Upper lobe of left lung (tissue), 6 donors: ENCODE results near the gene ACVR1. TPM values are rescaled to one million over a fixed set of nuclear protein-coding genes. Genes with fewer than 3 reads are reported as not detected.

Source experiments
- ATAC-seq, 2 donors: fragments of 200-7000 bp; cut with Tn5 transposase; one replicate each; pipeline ENCODE4 v1.9.1; 2022; ENCODE audit warnings: mild to moderate bottlenecking in 2 of 2, moderate library complexity in 2 of 2; ENCODE audit not compliant: low FRiP score in 2 of 2
- DNase-seq, 2 donors: peaks; one replicate each; pipeline ENCODE4 v3.0.0-alpha.2; 2019 to 2020
- H3K27ac ChIP-seq, 4 donors: fragments of 200-600 bp; sonication (generic); one replicate each; pipeline ENCODE4 v1.5.1; 2016 to 2019
- H3K27me3 ChIP-seq, 4 donors: fragments of 200-600 bp; sonication (generic); one replicate each; pipeline ENCODE4 v1.5.1; 2017 to 2019
- H3K36me3 ChIP-seq, 4 donors: fragments of 200-600 bp; sonication (generic); one replicate each; pipeline ENCODE4 v1.5.1; 2016 to 2019
- H3K4me1 ChIP-seq, 4 donors: fragments of 200-600 bp; sonication (generic); one replicate each; pipeline ENCODE4 v1.5.1; 2018 to 2019
- H3K4me3 ChIP-seq, 4 donors: fragments of 200-600 bp; sonication (generic); one replicate each; pipeline ENCODE4 v1.5.1; 2017 to 2019; ENCODE audit warnings: mild to moderate bottlenecking in 2 of 4, moderate library complexity in 1 of 4
- H3K9me3 ChIP-seq, 4 donors: fragments of 200-600 bp; sonication (generic); one replicate each; pipeline ENCODE4 v1.5.1; 2018 to 2019
- EP300 ChIP-seq, 4 donors: sonication (generic); formaldehyde crosslinking; IDR thresholded peaks; one replicate each; pipeline ENCODE4 v1.5.1; 2017; ENCODE audit warnings: antibody characterized with exemption in 4 of 4, control low read depth in 2 of 4
- POLR2A ChIP-seq, 4 donors: fragments of 450-650 bp; IDR thresholded peaks; one replicate each; pipeline ENCODE4 v1.5.1; 2016 to 2017; ENCODE audit warnings: antibody characterized with exemption in 4 of 4, mild to moderate bottlenecking in 2 of 4
- POLR2AphosphoS5 ChIP-seq, 2 donors: sonication (generic); formaldehyde crosslinking; IDR thresholded peaks; one replicate each; pipeline ENCODE4 v1.5.1; 2017; ENCODE audit warnings: antibody characterized with exemption in 2 of 2
- WGBS, 2 donors: methylation state at CpG; one replicate each; pipeline ENCODE4 v1.1.5; 2017 to 2018; 5-methylcytosine and 5-hydroxymethylcytosine counted together
- total RNA-seq, 6 donors: library from RNA; depleted of rRNA in 4 of 6; stranded (reverse); fragments of >200 nt in 4 of 6; gene quantifications; one replicate each; pipeline versions ENCODE4 v1.1.0 to v1.2.1, GENCODE V29; 2016 to 2021
- TF ChIP-seq, protein P1 (sequence below), 6 experiments: fragments of 450-650 bp in 4 of 6; fragments of 200-600 bp in 2 of 6; sonication (generic) in 2 of 6; IDR thresholded peaks; one replicate each; pipeline ENCODE4 v1.5.1; 2016 to 2019; ENCODE audit warnings: antibody characterized with exemption in 6 of 6
- donor health status: DM: no; HTN: no; CAD: no; lungs with moderate emphysema.
- donor health status: DM: no; HTN: yes; CAD: no; lungs with severe emphysema.

ACVR1 gene
- total RNA-seq, 6 donors from 2014 or later, result 16.4 to 38.8 (median 25.8) TPM

DNA sequence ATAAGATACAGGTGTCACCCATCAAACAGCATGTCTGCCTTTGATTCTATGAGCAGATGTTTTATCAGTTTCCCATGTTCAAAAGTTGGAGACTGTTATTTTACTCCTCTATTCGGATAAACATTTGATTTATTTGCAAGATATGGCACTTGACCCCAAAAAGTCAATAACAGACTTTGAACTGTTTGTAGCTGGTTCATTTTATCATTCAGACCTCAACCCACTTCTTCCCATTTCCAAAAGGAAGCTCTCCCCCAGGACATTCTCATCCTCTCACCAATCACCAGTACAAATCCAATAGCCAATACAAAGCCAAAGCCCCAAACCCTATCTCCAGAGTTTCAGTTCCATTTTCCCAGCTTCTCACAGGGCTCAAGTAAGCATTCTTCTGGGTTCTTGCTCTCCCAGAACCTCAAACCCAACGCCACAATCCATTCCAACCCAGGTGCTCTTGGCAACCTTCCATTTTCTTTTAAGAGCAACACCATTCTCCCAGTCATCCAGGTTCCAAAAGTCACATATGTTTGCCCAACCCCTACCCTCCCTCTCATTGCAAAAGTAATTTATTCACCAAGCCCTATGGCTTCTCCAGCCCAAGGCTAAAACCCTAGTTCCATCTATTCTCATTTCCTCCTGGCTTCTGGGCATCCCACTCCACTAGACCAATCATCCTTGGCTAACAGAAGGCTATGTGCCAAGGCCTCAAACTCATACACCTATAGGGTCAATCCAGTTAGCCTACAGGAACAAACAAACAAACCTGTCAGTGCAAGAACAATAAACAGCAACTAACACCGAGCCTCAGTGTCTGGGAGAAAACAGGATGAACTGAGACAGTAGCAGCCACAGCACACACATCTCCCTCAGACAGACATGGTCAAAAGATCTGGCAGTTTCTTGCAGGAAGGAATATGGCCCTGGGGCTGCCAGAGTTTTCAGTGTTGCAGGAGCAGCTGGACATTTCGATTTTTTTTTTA lies 9.2 kb downstream of the ACVR1 start:
- TF ChIP-seq POLR2A (IDR thresholded peaks at IDR 0.05) (no peak), EP300 (IDR thresholded peaks at IDR 0.05) (no peak), POLR2AphosphoS5 (IDR thresholded peaks at IDR 0.05) (no peak)
- TF ChIP-seq, protein P1, sequence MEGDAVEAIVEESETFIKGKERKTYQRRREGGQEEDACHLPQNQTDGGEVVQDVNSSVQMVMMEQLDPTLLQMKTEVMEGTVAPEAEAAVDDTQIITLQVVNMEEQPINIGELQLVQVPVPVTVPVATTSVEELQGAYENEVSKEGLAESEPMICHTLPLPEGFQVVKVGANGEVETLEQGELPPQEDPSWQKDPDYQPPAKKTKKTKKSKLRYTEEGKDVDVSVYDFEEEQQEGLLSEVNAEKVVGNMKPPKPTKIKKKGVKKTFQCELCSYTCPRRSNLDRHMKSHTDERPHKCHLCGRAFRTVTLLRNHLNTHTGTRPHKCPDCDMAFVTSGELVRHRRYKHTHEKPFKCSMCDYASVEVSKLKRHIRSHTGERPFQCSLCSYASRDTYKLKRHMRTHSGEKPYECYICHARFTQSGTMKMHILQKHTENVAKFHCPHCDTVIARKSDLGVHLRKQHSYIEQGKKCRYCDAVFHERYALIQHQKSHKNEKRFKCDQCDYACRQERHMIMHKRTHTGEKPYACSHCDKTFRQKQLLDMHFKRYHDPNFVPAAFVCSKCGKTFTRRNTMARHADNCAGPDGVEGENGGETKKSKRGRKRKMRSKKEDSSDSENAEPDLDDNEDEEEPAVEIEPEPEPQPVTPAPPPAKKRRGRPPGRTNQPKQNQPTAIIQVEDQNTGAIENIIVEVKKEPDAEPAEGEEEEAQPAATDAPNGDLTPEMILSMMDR (IDR thresholded peaks at IDR 0.05), result no peak
- no peak overlapping the region for H3K27ac ChIP-seq
- no peak for ATAC-seq

DNA sequence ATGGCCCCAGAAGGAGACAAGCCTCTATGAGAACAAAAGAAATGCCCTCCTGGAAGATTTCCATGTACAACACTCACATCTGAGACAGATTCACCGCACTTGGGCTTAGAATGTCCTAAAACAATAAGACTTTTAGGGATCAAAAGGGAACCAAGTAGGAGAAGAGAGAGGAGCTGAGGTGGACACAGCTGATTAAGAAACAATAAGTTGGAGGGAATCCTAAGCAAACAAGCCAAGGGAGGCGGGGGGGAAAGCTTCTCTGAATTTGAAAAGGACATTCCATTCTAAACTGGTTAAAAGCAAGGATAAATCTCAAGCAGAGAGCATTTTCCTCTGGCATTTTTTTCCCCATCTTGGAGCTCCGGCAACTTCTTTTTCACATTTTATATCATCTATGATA lies 9.9 kb downstream of the ACVR1 start:
- DNase-seq (no peak), ATAC-seq (peak in 1 of 2 donors; percentile 38)
- no peak overlapping the region for H3K4me3 ChIP-seq
- no peaks in the 10 kb centered on the region for H3K27me3 ChIP-seq
- H3K4me1 ChIP-seq, result peaks cover 8 to 15% (median 11%) of the 10 kb centered on the region in 4 donors
- no peak for TF ChIP-seq POLR2AphosphoS5 (IDR thresholded peaks at IDR 0.05)
- no peak for TF ChIP-seq POLR2A (IDR thresholded peaks at IDR 0.05)
- TF ChIP-seq, protein P1 (IDR thresholded peaks at IDR 0.05), result no peak
- TF ChIP-seq EP300 (IDR thresholded peaks at IDR 0.05), result no peak
- 73 to 75% methylated on average over 3 of the region's 3 CpGs for WGBS, 2 donors
- no peaks in the 10 kb centered on the region for H3K9me3 ChIP-seq
- H3K27ac ChIP-seq, result no peak overlapping the region
- no peaks in the 10 kb centered on the region for H3K36me3 ChIP-seq

More for the DNA sequence above, 9.2 kb downstream of the ACVR1 start:
- Histone ChIP-seq H3K36me3 (no peaks in the 10 kb centered on the region), H3K4me3 (no peak overlapping the region), H3K27me3 (no peaks in the 10 kb centered on the region), H3K9me3 (no peaks in the 10 kb centered on the region), H3K4me1 (peaks cover 8 to 20% (median 11%) of the 10 kb centered on the region in 4 donors)
- 71% methylated on average over 4 of the region's 4 CpGs for WGBS, 2 donors
- DNase-seq, result no peak

DNA sequence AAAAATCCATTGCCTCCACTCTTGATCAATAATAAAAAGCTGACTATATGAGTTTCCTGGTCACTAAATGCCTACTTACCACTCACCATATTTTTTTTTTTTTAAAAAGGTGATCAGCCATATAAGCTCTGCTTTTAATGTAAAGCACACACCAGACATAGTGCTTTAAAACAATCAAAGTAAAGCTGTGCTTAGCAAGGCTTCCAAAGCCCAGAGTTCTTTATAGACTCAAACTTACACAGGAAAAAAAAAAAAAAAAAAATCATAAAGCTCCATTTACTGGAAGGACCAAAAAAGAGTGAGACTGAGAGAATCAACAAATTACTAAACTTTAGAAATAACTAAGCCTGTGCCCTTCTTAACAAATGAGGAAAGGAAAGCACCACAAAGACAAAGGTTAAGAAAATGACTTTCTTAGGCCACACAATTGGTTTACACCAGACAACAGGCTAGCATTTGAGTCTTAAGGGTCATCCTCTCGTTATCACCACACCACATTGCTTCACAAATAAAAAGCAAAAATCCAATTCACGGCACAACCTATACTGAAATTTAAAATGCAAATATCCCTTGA lies 11.2 kb downstream of the ACVR1 start:
- ATAC-seq (no peak), DNase-seq (no peak)
- no peaks in the 10 kb centered on the region for H3K36me3 ChIP-seq
- TF ChIP-seq, protein P1 (IDR thresholded peaks at IDR 0.05), result no peak
- TF ChIP-seq POLR2AphosphoS5 (IDR thresholded peaks at IDR 0.05) (no peak), EP300 (IDR thresholded peaks at IDR 0.05) (no peak), POLR2A (IDR thresholded peaks at IDR 0.05) (no peak)
- peaks cover 8 to 13% (median 11%) of the 10 kb centered on the region in 4 donors for H3K4me1 ChIP-seq
- no peaks in the 10 kb centered on the region for H3K9me3 ChIP-seq
- no peak overlapping the region for H3K27ac ChIP-seq
- H3K4me3 ChIP-seq, result no peak overlapping the region
- WGBS, 2 donors, result 95 to 98% methylated on average over 2 of the region's 2 CpGs
- no peaks in the 10 kb centered on the region for H3K27me3 ChIP-seq

DNA sequence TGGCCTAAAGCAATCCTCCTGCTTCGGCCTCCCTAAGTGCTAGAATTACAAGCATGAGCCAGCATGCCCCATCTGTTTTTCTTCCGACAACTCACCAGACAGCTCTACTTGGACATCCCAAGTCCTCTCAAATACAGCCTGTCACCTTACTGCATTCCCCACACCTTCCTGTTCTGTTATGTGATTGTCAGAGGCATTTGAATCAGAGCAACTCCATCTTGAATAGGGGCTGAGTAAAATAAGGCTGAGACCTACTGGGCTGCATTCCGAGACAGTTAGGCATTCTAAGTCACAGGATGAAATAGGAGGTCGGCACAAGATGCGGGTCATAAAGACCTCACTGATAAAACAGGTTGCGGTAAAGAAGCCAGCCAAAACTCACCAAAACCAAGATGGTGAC lies 17.3 kb downstream of the ACVR1 start:
- no peaks in the 10 kb centered on the region for H3K27me3 ChIP-seq
- no peaks in the 10 kb centered on the region for H3K9me3 ChIP-seq
- WGBS, 2 donors, result 80 to 81% methylated on average over 6 of the region's 6 CpGs
- ATAC-seq (no peak), DNase-seq (no peak)
- H3K36me3 ChIP-seq, result peaks cover 0 to 3% (median 0%) of the 10 kb centered on the region in 4 donors
- H3K4me3 ChIP-seq, result no peak overlapping the region
- peaks cover 0 to 7% (median 0%) of the 10 kb centered on the region in 4 donors for H3K4me1 ChIP-seq
- H3K27ac ChIP-seq, result no peak overlapping the region
- no peak for TF ChIP-seq POLR2A (IDR thresholded peaks at IDR 0.05)
- TF ChIP-seq EP300 (IDR thresholded peaks at IDR 0.05), result no peak
- TF ChIP-seq, protein P1 (IDR thresholded peaks at IDR 0.05), result no peak
- TF ChIP-seq POLR2AphosphoS5 (IDR thresholded peaks at IDR 0.05), result no peak
